NK-92 treated with Interleukin-12 subunit alpha and Interleukin-12 subunit beta, amount 100 ng/mL, for 24 hours (cell line): ENCODE results near the gene DIDO1.

Experiments used
- DNase-seq: peaks from one replicate; lab custom pipeline; 2025; lab: John Stamatoyannopoulos, UW

The DIDO1 gene

DNA sequence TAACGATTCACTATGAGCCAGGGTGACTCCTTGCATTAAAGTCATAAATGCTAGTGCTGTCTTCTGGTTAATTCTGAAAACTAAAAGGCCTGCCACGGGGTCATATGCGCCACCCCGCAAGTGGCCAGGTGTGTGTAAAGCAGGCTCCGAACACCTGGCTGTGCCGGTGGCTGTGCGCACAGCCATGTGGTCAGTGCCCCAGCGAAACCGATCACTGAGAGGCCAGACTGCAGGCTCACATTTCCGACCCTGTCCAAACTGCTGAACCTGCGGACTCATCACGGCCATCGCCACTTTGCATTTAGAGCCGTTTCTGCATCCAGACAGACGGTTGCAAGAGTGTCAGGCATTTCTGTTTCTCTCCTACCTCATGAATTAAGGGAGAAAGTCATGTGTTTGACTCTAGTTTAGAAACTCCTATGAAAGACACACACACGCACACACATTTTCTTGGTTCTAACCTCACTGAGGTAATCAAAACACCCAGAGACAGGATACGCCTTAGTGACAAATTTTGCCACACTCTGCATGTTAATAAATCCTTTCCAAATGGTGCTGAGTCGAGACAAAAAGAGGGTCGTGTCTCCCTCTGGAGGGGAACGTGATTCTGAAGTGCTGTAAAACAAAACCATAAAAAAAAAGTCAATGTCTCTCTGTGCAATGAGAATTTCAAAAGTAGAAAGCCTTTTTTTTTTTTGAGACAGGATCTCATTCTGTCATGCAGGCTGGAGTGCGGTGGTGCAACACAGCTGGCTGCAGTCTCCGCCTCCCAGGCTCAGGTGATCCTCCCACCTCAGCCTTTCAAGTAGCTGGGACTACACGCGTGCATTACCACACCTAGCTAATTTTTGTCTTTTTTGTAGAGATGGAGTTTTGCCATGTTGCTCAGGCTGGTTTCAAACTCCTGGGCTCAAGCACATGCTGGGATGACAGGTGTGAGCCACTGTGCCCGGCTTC lies 33.7 kb downstream of the DIDO1 start:
- DNase-seq, result no peak

DNA sequence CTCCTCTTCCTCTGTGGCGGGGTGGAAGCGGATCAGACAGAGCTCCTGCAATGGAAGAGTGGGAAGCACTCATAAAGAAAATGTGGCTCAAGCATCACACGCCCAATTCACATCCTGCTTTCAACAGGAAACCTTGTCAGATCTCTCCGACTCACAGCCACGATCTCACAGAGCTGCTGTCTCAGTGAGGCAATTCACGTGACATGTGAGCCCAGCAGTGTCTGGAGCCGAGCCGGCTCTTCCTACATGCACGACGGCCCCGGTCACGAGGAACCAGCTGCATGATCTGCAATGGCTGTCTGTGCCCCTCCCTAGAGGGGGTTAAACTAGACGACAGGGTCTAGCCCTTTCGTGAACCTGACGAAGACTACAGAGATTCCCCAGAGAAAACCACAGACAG lies 35.2 kb downstream of the DIDO1 start:
- no peak for DNase-seq

DNA sequence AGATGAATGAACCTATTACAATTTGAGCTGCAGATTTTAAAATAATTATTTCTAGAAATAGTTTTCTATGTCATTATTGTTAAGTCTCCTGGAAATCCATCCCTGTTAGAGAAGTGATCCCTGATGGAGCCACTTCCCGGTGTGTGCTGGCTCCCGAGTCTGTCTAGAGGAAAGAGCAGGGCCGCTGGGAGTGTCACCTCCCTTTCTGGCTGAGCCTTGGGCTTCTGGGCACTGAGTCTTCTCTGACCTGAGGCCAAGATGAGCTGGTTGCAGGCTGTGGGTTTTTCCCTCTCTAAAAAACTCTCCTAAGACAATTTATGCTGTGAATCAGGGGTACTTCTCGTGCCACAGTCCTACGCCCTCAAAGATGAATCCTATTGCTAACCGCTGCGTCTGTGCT lies 35.9 kb downstream of the DIDO1 start:
- no peak for DNase-seq

DNA sequence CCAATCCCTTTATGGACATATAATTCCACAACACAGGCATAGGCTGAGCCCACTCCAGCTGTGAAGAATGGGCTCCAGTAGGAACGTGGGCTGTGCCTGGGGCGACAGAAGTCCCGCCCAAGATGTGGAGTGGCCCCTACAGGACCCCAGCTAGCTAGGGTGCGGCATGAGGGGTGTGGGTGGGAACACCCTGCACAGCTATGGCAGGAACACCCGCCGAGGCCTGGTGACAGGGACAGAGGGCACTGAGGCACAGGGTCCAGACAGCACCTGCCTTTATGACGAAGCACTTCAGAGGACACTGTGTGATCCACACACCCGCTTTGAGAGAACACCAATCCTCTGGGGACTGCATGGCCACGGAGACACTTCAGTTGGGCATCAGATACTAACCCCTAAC lies 36.4 kb downstream of the DIDO1 start:
- DNase-seq, result no peak

DNA sequence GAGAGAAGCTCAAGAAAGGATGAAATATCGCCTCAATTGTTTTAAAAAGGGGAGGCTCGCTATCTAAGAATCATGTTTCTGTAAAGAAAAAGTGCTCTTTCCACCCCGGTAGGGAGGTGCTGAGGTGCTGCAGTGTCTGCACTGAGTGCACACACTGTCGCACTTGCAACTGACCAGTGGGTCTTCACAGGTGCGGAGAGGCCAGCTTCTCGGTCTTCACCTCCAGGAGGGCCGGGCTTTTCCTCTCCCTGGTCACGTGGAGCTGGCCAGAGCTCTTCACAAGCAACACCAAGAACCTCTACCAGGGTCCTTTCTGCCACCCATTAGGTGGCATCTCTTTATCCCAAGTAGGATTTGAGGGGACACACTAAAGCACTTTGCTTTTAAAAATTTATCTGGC lies 36.9 kb downstream of the DIDO1 start:
- no peak for DNase-seq

DNA sequence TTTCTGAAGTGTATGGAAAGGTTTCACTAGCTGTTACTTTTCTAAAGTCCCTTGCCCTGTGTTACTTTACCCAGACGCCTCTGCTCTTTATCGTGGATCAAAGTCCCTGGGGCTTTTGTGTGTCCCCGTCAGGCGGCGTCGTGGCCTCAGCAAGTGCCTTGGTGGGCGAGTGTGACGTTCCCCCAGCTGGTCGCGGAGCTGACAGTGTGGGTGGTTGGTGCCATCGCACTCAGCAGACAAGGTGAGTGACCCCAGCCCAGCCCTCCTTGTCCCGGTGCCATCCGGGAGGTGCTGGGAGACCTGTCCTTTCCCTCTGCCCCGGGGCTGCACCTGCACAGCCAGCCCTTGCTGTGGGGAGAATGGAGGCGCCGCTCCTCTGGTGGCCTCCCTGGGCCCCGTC lies 37.4 kb downstream of the DIDO1 start:
- no peak for DNase-seq

DNA sequence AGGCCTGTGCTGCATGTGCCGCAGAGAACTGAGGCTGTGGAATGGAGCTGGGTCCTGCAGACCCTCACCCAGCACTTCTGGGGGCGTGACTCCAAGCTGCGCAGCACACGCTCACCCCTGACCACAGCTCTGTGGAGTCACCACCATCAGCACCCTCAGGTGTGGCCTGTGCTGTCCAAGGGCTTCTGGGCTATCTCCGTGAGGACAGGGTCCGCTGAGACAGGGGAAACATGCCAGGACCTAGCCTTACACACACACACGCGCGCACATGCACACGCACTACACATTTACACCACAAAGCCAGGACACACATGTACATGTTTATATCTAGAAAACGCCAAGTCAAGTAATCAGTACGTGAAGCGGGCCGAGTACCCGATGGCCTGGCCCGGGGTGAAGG lies 37.9 kb downstream of the DIDO1 start:
- no peak for DNase-seq

DNA sequence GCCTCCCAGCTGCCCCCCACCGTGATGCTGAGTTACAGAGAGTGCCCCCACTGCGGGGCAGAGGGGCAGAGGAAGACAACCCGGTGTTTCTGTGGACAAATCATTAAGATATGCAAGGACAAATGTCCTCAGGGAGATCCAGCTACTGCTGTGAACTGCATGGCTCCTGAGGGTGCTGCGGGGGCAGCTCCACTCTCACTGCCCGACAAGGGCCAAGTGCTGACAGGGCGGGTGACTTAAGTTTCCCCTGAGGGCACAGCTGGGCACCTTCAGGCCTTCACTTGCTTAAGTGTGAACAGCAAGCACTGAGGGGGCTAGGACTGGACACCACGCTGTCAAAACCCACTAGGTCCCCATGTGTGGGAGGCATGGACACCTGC lies 38.5 kb downstream of the DIDO1 start:
- no peak for DNase-seq

DNA sequence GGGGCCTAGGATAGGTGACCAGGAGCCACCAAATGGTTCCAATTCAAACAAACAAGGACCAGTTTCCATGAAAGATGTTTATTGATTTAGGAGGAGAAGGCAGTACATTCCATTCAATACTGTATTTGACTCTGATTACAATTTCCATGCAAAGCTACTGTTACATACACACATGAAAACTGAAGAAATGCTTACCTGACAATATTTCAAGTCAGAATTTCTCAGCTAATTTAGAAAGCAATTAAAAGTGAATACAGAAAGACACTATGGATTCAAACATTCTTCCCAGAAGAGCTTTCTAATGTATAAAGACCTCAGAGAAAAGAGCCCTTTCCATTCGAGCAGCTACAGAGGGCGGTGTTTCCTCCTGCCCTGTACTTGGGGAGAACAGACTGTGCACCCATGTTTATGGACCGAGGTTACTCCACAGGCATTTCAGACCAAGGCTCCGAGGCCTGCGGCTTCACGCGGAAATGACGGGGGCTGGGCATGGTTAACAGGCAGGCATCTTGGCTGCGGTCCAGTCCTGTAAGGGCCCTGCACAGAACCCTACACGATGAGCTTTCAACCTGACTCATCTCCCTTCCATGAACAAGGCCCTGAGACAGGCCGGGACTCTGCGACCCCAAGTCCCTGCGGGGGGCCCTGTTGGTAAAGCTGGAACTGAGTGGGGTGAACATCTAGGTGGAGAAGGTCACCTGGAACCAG lies 39.0 kb downstream of the DIDO1 start:
- DNase-seq, result no peak

DNA sequence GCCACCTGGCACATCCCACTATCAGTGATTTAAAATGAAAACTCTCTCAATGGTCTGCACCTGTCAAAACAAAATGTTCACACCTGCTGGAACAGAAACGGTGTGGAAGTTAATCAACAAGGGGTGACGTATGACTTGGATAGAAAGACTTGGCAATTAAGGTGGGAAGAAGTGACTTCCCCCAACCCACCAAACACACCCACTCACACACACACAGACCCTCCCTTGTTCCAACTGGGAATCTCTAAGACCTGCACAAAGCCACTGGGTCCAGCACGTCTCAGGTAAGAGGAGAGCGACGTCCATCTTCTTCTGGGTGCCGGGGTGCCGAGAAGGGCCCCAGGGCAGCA lies 39.6 kb downstream of the DIDO1 start:
- no peak for DNase-seq

DNA sequence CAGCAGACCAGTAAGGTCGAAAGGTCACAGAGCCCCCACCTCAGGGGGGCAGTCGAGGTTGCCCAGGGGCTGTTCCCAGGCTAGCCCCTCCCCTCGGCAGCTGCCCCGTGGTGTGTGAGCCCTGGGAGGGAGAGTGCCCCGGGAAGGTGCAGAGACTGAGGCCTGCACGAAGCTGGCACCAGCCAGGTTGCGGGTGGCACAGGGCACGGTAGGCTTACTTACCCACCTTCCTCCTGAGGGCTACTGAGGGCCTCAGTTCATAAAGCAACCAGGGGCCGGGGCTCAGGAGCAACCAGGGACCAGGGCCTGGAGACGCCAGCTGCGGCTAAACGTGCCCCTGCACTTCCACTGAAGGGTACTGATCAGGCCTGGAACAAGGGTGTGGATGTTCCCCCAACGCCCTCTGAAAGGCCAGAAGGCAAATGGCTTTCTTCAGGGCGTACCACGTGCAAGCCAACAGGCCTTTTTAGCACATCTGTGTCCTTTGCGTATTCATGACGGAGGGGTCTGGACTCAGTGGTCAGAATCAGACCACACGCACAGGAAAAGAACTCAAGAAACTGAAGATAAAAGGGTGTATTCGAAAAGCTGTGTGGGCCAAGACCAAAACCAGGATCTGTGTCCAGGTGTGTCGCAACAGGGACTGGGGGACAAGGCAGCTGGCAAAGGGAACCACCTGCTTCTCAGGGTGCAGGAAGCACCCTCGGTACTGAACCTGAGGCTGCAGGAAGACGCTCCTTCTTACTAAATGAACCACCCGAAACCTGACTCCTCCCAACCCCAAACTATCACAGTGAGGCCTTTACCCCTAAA lies 40.2 kb downstream of the DIDO1 start:
- DNase-seq, result no peak

DNA sequence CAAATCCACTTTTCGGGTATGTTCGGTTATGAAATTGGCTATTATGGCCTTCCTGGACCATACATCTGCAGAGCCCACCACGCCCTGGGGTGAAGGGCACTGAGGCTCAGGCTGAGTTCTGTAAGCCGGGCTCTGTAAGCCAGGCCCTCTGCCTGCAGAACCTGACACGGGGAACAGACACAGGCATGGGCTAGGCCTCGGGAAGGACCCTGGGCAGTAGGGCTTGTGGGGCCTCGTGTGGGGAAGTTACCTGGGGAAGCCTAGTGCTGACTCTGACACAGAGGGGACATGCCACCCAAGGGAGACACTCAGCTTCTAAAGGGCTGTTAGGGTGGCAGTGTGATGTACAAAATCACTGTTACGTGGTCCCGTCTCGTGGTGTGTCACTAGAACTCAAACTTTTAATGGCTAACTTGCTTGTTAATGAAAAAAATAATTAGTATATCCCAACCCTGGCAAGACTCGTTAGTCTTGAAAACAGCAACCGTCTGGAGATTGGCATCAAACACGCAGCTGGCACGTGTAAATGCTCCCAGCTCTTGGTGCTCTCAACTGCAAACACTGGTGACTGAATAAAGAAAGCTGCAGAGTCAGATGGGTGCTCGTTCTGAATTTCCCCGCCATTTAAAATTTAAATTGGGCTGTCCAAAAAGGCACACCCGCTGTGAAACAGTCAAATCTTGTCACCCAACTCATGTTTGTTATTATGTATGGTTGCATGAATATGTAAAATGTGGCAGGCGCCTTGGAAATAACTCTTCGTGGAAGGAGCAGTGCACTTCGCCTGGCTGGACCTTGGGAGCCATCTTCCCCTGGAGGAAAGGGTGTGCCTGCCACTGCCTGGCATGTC lies 41.0 kb downstream of the DIDO1 start:
- DNase-seq, result no peak

DNA sequence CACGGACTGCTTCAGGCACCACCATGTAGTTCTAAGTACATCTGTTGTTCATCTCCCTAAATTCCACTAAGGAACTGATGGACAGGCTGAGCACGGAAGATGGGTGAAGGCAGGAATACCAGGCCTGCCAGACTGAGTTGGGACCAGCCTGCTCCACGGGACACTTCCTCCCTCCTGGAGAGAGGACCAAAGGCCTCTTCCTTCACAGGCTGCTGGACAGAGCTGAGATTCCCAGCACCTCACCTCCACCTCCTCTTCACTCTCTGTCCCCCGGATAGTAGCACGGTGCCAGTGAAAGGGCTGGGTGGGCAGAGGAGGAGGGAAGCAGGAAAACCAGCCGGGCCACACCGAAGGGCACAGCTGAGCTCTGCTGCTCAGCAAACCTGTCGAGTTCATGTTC lies 41.7 kb downstream of the DIDO1 start:
- DNase-seq, result no peak

DNA sequence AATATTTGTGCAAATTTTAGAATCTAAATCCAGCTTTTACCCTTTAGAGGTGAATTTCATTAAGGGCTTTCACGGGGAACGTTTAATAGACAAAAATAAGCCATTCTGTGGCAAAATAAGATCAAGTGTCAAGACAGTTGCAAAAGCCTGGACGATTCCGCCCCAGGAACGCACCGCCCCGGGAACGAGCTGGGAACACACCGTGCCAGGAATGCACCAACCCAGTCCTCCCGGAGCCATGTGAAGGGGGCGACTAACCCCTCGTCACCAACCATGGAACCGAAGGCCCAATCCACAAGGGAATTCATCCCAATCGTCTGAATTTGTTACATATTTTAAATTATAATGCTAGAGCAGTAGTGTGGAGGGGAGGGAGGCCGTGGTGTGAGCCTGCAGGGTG lies 43.9 kb downstream of the DIDO1 start:
- DNase-seq, result no peak

DNA sequence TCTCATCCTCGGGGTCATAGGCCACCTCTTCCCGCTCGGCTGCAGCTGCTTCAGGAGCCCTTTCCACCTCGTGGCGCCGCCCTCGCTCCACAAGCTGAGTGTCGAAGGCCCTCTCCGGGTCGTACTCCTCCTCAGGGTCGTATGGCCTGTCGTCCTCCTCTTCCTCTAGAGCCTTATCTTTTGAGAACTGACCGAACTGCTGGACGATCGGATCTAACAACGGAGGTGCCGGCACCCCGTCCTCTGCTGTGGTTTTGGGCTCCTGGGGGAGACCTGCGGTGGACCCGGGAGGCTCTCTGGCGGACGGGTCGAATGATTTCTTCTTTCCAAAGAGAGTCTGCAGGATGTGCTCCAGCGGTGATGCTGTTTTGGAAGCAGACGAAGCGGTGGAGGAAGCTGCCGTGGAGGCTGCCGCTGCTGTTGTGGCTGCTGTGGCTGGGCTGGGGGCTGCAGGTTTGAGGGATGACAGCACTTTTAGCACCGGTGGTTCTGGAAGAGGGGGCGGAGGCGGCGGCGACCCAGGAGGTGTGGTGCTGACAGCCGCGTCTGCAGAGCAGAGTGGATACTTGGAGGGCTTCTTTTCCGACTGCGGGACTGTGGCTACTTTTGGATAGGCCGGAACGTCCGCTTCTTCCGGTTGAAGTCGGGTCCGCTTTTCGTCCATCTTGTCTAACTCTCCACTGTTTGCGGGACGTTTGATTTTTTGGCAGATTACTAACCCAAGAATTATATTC lies 44.5 kb downstream of the DIDO1 start:
- DNase-seq, result no peak

DNA sequence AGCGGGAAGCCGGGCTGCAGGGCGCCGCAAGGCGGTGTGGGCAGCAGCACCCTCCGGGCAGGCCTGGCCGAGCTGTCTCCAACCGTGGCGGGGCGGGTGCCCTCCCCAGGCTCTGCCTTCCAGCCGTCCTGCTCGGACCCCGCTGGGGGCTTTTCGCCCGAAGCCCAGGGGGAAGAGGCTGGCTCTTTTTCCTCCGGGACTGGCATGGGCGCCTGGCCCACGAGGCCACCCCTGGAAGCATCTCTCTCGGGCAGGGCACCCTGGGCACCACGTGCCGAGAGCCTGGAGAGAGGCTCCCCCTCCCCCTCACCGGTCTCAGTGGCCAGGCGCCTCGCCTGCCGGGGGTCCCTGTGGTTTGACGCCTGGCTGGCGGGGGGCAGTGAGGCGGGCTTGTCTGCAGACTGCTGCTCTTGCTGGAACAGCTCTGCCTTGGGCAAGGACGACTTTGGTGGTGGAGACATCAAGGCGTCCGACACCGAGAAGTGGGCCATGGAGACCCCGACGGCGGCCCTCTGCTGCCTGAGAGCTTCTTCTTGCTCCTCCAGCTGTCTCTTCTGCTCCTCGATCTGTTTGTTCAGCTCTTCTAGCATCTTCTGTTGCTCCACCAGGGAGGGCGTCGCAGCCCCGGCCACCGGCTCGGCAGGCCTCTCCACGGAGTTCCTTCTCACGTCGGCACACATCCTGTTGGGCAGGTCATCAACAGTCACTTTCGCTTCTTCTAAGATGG lies 45.2 kb downstream of the DIDO1 start:
- no peak for DNase-seq

DNA sequence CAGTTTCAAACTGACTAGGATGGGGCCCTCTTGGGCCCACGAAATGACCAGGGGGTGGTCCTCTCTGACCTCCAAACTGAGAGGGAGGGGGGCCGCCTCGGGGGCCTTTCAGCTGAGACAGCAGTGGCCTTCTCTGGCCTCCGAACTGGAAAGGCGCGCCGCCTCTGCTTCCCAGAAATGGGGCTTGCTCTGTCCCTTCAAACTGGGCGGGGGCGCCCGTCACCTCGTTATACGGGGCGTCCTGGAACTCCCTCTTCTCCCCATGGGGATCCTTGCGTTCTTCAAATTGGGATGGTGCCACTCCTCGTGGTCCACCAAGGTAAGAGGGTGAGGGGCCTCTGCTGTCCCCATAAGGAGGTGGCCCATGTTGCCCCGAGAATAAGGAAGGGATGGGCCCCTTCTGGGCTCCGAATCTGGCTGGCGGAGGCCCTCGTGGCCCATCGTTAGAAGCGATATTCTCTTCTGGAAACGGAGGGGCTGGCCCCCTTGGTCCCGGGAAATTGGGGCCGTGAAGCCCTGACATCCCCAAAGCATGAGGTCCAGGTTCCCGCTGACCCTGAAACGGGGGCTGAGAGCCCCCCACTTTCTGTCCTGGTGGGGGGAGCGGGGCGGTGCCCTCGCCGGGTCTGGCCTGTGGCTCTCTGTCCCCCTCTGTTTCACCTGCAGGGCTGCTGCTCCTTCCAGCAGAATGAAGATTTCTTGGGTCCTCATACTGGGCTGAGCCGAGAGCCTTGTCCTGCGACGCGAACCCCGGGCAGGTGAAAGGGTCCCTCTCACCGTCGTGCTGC lies 46.0 kb downstream of the DIDO1 start:
- no peak for DNase-seq

DNA sequence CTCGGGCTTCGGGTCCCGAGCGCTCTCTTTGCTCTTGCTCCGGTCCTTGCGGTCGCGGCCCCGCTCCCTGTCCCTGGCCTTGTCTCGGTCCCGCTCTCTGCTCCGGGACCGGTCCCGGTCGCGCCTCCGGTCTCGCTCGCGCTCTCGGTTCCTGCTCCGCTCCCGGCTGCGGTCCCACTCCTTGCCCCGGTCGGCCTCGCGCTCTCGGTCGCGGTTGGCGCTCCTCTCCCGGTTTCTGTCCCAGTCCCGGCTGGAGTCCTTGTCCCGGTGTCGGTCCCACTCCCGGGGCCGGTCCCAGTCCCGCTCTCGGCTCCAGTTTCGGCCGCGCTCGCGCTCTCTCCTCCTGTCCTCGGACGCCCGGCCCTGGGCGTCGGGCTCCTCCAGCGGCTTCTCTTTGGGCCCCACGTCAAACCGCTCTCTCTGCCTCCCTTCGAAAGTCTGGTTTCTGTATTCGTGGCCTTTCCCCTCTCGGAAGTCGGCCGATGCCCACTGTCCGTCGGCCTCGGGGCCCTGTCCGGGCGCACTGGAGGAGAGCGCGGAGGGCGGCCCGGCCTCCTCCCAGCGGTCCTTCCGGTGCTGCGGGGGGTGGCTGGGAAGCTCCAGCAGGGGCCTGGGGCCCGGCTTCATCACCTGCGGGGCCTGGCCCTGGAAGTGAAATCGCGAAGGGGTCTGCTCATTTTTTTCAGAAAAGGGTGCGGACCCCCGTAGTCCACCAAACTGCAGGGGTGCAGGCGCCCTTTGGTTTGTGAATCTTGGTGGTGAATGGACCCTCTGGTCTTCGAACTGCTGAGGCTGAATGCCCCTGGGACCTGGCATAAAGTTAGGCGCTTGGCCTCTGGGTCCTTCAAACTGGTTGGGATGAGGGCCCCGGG lies 46.8 kb downstream of the DIDO1 start:
- DNase-seq, result no peak
